ENCODE data around the gene SPATA12. TPM values are rescaled to one million over a fixed set of nuclear protein-coding genes. Genes with fewer than 3 reads are reported as not detected.

The SPATA12 gene
- total and polyA plus RNA-seq, 4 donors = not detected

GRCh38 chr3:57077630-57078343 is 17.3 kb downstream of the SPATA12 start:
- no peaks in the 10 kb centered on the region for H3K36me3 ChIP-seq (ENCODE audit: control insufficient read depth in 4 of 4, insufficient read depth in 3 of 4, low read depth in 1 of 4, low read length in 3 of 4)
- H3K9me3 ChIP-seq (ENCODE audit: control insufficient read depth in 4 of 4, low read length in 3 of 4) = no peaks in the 10 kb centered on the region
- DNase-seq (ENCODE audit: low spot score) = no peak
- peaks cover 0 to 10% (median 2%) of the 10 kb centered on the region in 4 donors for H3K27me3 ChIP-seq (ENCODE audit: control insufficient read depth in 4 of 4, insufficient read depth in 4 of 4, low read length in 3 of 4)
- WGBS = 47% methylated on average over 9 of the region's 9 CpGs
- no peak for TF ChIP-seq MAX (IDR thresholded peaks at IDR 0.05)
- TF ChIP-seq HNF4G (IDR thresholded peaks at IDR 0.05) = no peak
- no peak for TF ChIP-seq HNF4A (conservative IDR thresholded peaks at IDR 0.05)
- TF ChIP-seq ZBTB33 (IDR thresholded peaks at IDR 0.05) = no peak
- TF ChIP-seq NR2F2 (IDR thresholded peaks at IDR 0.05) = no peak
- no peak for TF ChIP-seq GABPA (IDR thresholded peaks at IDR 0.05 in 1 of 2, conservative IDR thresholded peaks at IDR 0.05 in 1 of 2)
- no peak for TF ChIP-seq TAF1 (conservative IDR thresholded peaks at IDR 0.05)
- TF ChIP-seq RAD21 (IDR thresholded peaks at IDR 0.05) = no peak
- TF ChIP-seq EGR1 (IDR thresholded peaks at IDR 0.05; ENCODE audit: low read depth in 2 of 2) = no peak
- TF ChIP-seq RXRA (IDR thresholded peaks at IDR 0.05) = no peak
- no peak for TF ChIP-seq CTCF (IDR thresholded peaks at IDR 0.05; ENCODE audit: low read depth, low read length, missing input control)
- TF ChIP-seq JUND (IDR thresholded peaks at IDR 0.05) = no peak
- no peak for TF ChIP-seq YY1 (IDR thresholded peaks at IDR 0.05)
- TF ChIP-seq SP1 (IDR thresholded peaks at IDR 0.05) = no peak
- no peak for TF ChIP-seq FOXA2 (IDR thresholded peaks at IDR 0.05)
- TF ChIP-seq REST (IDR thresholded peaks at IDR 0.05) = no peak
- peaks cover 6 to 16% (median 11%) of the 10 kb centered on the region in 4 donors for H3K4me1 ChIP-seq (ENCODE audit: control insufficient read depth in 4 of 4, insufficient read depth in 4 of 4, low read length in 3 of 4)
- H3K9ac ChIP-seq (ENCODE audit: low read depth in 1 of 2, low read length in 2 of 2) = no peak overlapping the region
- H3K4me3 ChIP-seq (ENCODE audit: low read depth in 1 of 3, low read length in 3 of 3) = peak overlapping the region in 1 of 3 donors; percentile 63
- no peak overlapping the region for H3K27ac ChIP-seq (ENCODE audit: low read depth in 1 of 2, low read length in 2 of 2)

- WGBS = 6% methylated on average over 15 of the region's 15 CpGs
- Histone ChIP-seq H3K4me1 (ENCODE audit: control insufficient read depth in 4 of 4, insufficient read depth in 4 of 4, low read length in 3 of 4) (peaks cover 6 to 16% (median 11%) of the 10 kb centered on the region in 4 donors), H3K27ac (ENCODE audit: low read depth in 1 of 2, low read length in 2 of 2) (no peak overlapping the region), H3K9me3 (ENCODE audit: control insufficient read depth in 4 of 4, low read length in 3 of 4) (no peaks in the 10 kb centered on the region), H3K36me3 (ENCODE audit: control insufficient read depth in 4 of 4, insufficient read depth in 3 of 4, low read depth in 1 of 4, low read length in 3 of 4) (no peaks in the 10 kb centered on the region), H3K27me3 (ENCODE audit: control insufficient read depth in 4 of 4, insufficient read depth in 4 of 4, low read length in 3 of 4) (peaks cover 0 to 10% (median 2%) of the 10 kb centered on the region in 4 donors), H3K9ac (ENCODE audit: low read depth in 1 of 2, low read length in 2 of 2) (no peak overlapping the region), H3K4me3 (ENCODE audit: low read depth in 1 of 3, low read length in 3 of 3) (peak overlapping the region in 2 of 3 donors; percentile 38 to 63)
- TF ChIP-seq HNF4A (conservative IDR thresholded peaks at IDR 0.05) = no peak
- TF ChIP-seq TAF1 (conservative IDR thresholded peaks at IDR 0.05) = no peak
- no peak for TF ChIP-seq FOXA2 (IDR thresholded peaks at IDR 0.05)
- no peak for TF ChIP-seq JUND (IDR thresholded peaks at IDR 0.05)
- TF ChIP-seq ATF3 (IDR thresholded peaks at IDR 0.05) = no peak
- TF ChIP-seq EGR1 (IDR thresholded peaks at IDR 0.05; ENCODE audit: low read depth in 2 of 2) = no peak
- TF ChIP-seq NR2F2 (IDR thresholded peaks at IDR 0.05) = no peak
- no peak for TF ChIP-seq REST (IDR thresholded peaks at IDR 0.05)
- no peak for TF ChIP-seq SP1 (IDR thresholded peaks at IDR 0.05)
- peak; percentile 37 for DNase-seq (ENCODE audit: low spot score)
These were observed 17.8 kb downstream of the SPATA12 start for GRCh38 chr3:57078344-57078634.

Measured in liver (tissue), 9 donors.